Spleen (tissue), 11 donors: ENCODE measurements around the gene DTX1. TPM values are rescaled to one million over a fixed set of nuclear protein-coding genes. Genes with fewer than 3 reads are reported as not detected.

Experiments used
- DNase-seq: peaks from one replicate; pipeline ENCODE4 v3.0.0-alpha.2; 2020
- H3K27ac ChIP-seq, 8 donors: fragments of 200-600 bp; sonication (generic) in 7 of 8; 1 replicate in 4 of 8; 2 replicates in 4 of 8; pipeline versions ENCODE4 v1.5.0 to v1.8.0; 2016 to 2021; ENCODE audit warnings: inconsistent platforms in 4 of 8, mild to moderate bottlenecking in 4 of 8, moderate library complexity in 1 of 8
- H3K27me3 ChIP-seq, 7 donors: fragments of 200-600 bp; sonication (generic) in 6 of 7; replicated peaks in 1 of 7; 1 replicate in 4 of 7; 2 replicates in 3 of 7; pipeline versions ENCODE4 v1.5.0 to v1.8.0; 2016 to 2021; ENCODE audit warnings: inconsistent platforms in 3 of 7, mild to moderate bottlenecking in 1 of 7
- H3K36me3 ChIP-seq, 6 donors: fragments of 200-600 bp; sonication (generic) in 5 of 6; 1 replicate in 4 of 6; 2 replicates in 2 of 6; pipeline versions ENCODE4 v1.5.0 to v1.8.0; 2016 to 2021; ENCODE audit warnings: inconsistent platforms in 2 of 6
- H3K4me1 ChIP-seq, 6 donors: fragments of 200-600 bp; sonication (generic) in 5 of 6; 1 replicate in 3 of 6; 2 replicates in 3 of 6; pipeline versions ENCODE4 v1.5.0 to v1.8.0; 2016 to 2021; ENCODE audit warnings: inconsistent platforms in 3 of 6
- H3K4me3 ChIP-seq, 8 donors: fragments of 200-600 bp; sonication (generic) in 7 of 8; 1 replicate in 4 of 8; 2 replicates in 4 of 8; pipeline versions ENCODE4 v1.5.0 to v1.8.0; 2016 to 2021; ENCODE audit warnings: inconsistent platforms in 4 of 8, mild to moderate bottlenecking in 4 of 8, moderate library complexity in 2 of 8
- H3K9me3 ChIP-seq, 8 donors: fragments of 200-600 bp; sonication (generic) in 7 of 8; 1 replicate in 4 of 8; 2 replicates in 4 of 8; pipeline versions ENCODE4 v1.5.0 to v1.8.0; 2016 to 2021; ENCODE audit warnings: inconsistent platforms in 4 of 8
- CTCF ChIP-seq, 11 experiments: fragments of 200-600 bp in 7 of 11; fragments of 450-650 bp in 4 of 11; sonication (generic) in 4 of 11; IDR thresholded peaks in 8 of 11; conservative IDR thresholded peaks in 3 of 11; 1 replicate in 7 of 11; 2 replicates in 4 of 11; pipeline versions ENCODE4 v1.4.0 to v1.8.0; 2016 to 2021; ENCODE audit warnings: antibody characterized with exemption in 11 of 11, inconsistent platforms in 4 of 11, mild to moderate bottlenecking in 1 of 11
- POLR2A ChIP-seq, 3 donors: fragments of 450-650 bp; IDR thresholded peaks; one replicate each; pipeline ENCODE4 v1.5.1; 2017; ENCODE audit warnings: antibody characterized with exemption in 3 of 3, mild to moderate bottlenecking in 1 of 3
- POLR2AphosphoS5 ChIP-seq, 3 donors: sonication (generic); formaldehyde crosslinking; IDR thresholded peaks; one replicate each; pipeline ENCODE4 v1.5.1; 2017; ENCODE audit warnings: antibody characterized with exemption in 3 of 3
- WGBS, 5 donors: extraction: QIAGEN DNeasy Blood & Tissue Kit in 3 of 5; methylation state at CpG; one replicate each; pipeline versions ENCODE4 v1.1.5 to v1.1.7; 2013 to 2018; 5-methylcytosine and 5-hydroxymethylcytosine counted together
- intact Hi-C: fragments of 100-400 bp; cut with DNase I; formaldehyde crosslinking; loops from one replicate; pipeline ENCODE4 v1.15.0; 2023; ENCODE audit warnings: low total_unique reads
- polyA plus RNA-seq, 3 donors: library from polyadenylated mRNA; stranded (reverse); fragments of 200-250 nt; gene quantifications; one replicate each; pipeline ENCODE4 v1.2.1, GENCODE V29; 2013
- total RNA-seq, 7 donors: library from RNA; depleted of rRNA in 3 of 7; stranded (reverse); fragments of >200 nt in 3 of 7; fragmentation: NEBNext Ultra II Directional in 4 of 7; extraction: Animal tissue kit (Norgen Biotek cat#: 25700) in 4 of 7; gene quantifications; one replicate each; pipeline versions ENCODE4 v1.1.0 to v1.2.1, GENCODE V29; 2016 to 2021
- donor health status: healthy with polysubstance abuse.
- donor health status: DM: no; HTN: no; CAD: no; lungs with moderate emphysema.
- donor health status: DM: no; HTN: no; CAD: no.
- donor health status: Bipolar disorder and iron deficiency.
- donor health status: healthy.
- donor health status: DM: no; HTN: no; CAD: no.
- donor health status: DM: yes; HTN: yes; CAD: no.

The DTX1 gene
- total and polyA plus RNA-seq, 10 donors = 53.4 to 141 (median 83.6) TPM

DNA sequence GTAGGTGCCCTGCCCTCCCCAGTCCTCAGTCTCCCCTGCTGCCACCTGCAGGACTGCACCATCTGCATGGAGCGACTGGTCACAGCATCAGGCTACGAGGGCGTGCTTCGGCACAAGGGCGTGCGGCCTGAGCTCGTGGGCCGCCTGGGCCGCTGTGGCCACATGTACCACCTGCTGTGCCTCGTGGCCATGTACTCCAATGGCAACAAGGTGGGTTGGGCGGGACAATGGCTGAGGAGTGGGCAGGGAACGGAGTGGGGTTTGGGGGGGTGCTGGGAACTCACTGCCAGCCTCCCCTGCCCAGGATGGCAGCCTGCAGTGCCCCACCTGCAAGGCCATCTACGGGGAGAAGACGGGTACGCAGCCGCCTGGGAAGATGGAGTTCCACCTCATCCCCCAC lies 38.2 kb downstream of the DTX1 start:
- WGBS, 5 donors = 92 to 95% (median 95%) methylated on average over 16 of the region's 16 CpGs
- no peak for DNase-seq
- H3K4me3 ChIP-seq = no peak overlapping the region
- H3K9me3 ChIP-seq = no peaks in the 10 kb centered on the region
- peaks cover 0 to 8% (median 0%) of the 10 kb centered on the region in 7 donors for H3K27me3 ChIP-seq
- peaks cover 0 to 43% (median 19%) of the 10 kb centered on the region in 6 donors for H3K36me3 ChIP-seq
- peak in 1 of 3 donors; percentile 59 for TF ChIP-seq POLR2AphosphoS5 (IDR thresholded peaks at IDR 0.05)
- TF ChIP-seq POLR2A (IDR thresholded peaks at IDR 0.05) = no peak
- TF ChIP-seq CTCF (IDR thresholded peaks at IDR 0.05 in 8 of 11, conservative IDR thresholded peaks at IDR 0.05 in 3 of 11) = no peak
- peak overlapping the region in 1 of 8 donors; percentile 58 for H3K27ac ChIP-seq
- intact Hi-C loops = loop anchor here (10.0 kb wide), 1 partner anchor 60 kb away; no protein-coding TSS in a partner anchor
- peaks cover 23 to 87% (median 57%) of the 10 kb centered on the region in 6 donors for H3K4me1 ChIP-seq

GRCh38 chr12:113095405-113095804 lies 38.9 kb downstream of the DTX1 start:
- H3K36me3 ChIP-seq = peaks cover 0 to 43% (median 19%) of the 10 kb centered on the region in 6 donors
- peak overlapping the region in 2 of 8 donors; percentile 3 to 58 for H3K27ac ChIP-seq
- H3K4me3 ChIP-seq = no peak overlapping the region
- DNase-seq = no peak
- H3K9me3 ChIP-seq = no peaks in the 10 kb centered on the region
- peaks cover 21 to 80% (median 50%) of the 10 kb centered on the region in 6 donors for H3K4me1 ChIP-seq
- intact Hi-C loops = loop anchor here (10.0 kb wide), 1 partner anchor 59 kb away; no protein-coding TSS in a partner anchor
- 50 to 60% (median 52%) methylated on average over 6 of the region's 6 CpGs for WGBS, 5 donors
- TF ChIP-seq POLR2A (IDR thresholded peaks at IDR 0.05) (no peak), POLR2AphosphoS5 (IDR thresholded peaks at IDR 0.05) (no peak), CTCF (IDR thresholded peaks at IDR 0.05 in 8 of 11, conservative IDR thresholded peaks at IDR 0.05 in 3 of 11) (no peak)
- peaks cover 0 to 12% (median 0%) of the 10 kb centered on the region in 7 donors for H3K27me3 ChIP-seq

DNA sequence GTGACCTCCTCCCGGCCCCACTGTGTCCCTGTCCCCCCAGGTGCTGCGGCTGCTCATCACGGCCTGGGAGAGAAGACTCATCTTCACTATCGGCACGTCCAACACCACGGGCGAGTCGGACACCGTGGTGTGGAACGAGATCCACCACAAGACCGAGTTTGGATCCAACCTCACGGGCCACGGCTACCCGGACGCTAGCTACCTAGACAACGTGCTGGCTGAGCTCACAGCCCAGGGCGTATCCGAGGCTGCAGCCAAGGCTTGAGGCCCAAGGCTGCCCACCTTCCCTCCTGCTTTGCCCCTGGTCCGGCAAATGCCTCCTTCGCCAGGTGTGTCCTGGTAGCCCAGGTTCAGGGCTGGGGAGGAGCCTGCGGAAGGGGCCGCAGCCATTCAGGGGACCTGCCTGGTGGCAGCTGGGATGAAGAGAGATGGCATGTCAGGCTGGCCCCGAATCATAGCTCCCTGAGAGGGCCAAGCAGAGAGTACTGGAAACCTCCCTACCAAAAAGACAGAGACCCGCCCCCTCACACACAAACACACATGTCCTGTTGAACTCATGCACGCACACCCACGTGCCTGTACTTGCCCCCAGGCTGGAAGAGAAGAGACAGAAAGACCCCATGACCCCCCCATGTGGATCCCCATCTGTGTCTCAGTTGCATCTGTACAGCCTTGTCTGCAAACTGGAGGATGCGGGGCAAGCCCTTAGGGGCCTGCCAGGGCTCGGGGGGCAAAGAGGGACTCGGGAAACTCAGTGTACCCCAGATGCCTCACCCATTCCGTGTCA lies 40.3 kb downstream of the DTX1 start:
- peaks cover 11 to 72% (median 35%) of the 10 kb centered on the region in 6 donors for H3K4me1 ChIP-seq
- peaks cover 0 to 43% (median 19%) of the 10 kb centered on the region in 6 donors for H3K36me3 ChIP-seq
- no peak overlapping the region for H3K4me3 ChIP-seq
- no peaks in the 10 kb centered on the region for H3K9me3 ChIP-seq
- TF ChIP-seq CTCF (IDR thresholded peaks at IDR 0.05 in 8 of 11, conservative IDR thresholded peaks at IDR 0.05 in 3 of 11) (no peak), POLR2AphosphoS5 (IDR thresholded peaks at IDR 0.05) (peak in 1 of 3 donors; percentile 63)
- H3K27ac ChIP-seq = no peak overlapping the region
- WGBS, 5 donors = 84 to 92% (median 88%) methylated on average over 22 to 30 of the region's 30 CpGs
- peaks cover 0 to 12% (median 0%) of the 10 kb centered on the region in 7 donors for H3K27me3 ChIP-seq
- intact Hi-C loops = loop anchor here (10.0 kb wide), 1 partner anchor 58 kb away; no protein-coding TSS in a partner anchor
- no peak for DNase-seq
